Gastroesophageal sphincter (tissue), 4 donors: ENCODE data around the gene FN3K. TPM values are rescaled to one million over a fixed set of nuclear protein-coding genes. Genes with fewer than 3 reads are reported as not detected.

Experiments used
- ATAC-seq: fragments of 150-250 bp; one replicate; pipeline ENCODE4 v1.9.1; 2016; ENCODE audit warnings: mild to moderate bottlenecking, moderate library complexity
- H3K27ac ChIP-seq, 4 donors: fragments of 200-600 bp; sonication (generic) in 3 of 4; 1 replicate in 3 of 4; 2 replicates in 1 of 4; pipeline ENCODE4 v1.5.1; 2016 to 2019
- H3K27me3 ChIP-seq: fragments of 200-600 bp; sonication (generic); one replicate; pipeline ENCODE4 v1.5.1; 2019
- H3K36me3 ChIP-seq, 2 donors: fragments of 200-600 bp; sonication (generic); one replicate each; pipeline ENCODE4 v1.5.1; 2019; ENCODE audit warnings: control low read depth in 1 of 2
- H3K4me1 ChIP-seq, 3 donors: fragments of 200-600 bp; sonication (generic); 1 replicate in 2 of 3; 2 replicates in 1 of 3; pipeline ENCODE4 v1.5.1; 2016 to 2019; ENCODE audit warnings: control low read depth in 2 of 3
- H3K4me3 ChIP-seq, 2 donors: fragments of 200-600 bp; sonication (generic); one replicate each; pipeline ENCODE4 v1.5.1; 2019; ENCODE audit warnings: mild to moderate bottlenecking in 1 of 2, moderate library complexity in 1 of 2
- H3K9me3 ChIP-seq, 3 donors: fragments of 200-600 bp; sonication (generic); one replicate each; pipeline ENCODE4 v1.5.1; 2017 to 2019; ENCODE audit warnings: control low read depth in 2 of 3
- EP300 ChIP-seq: sonication (generic); formaldehyde crosslinking; IDR thresholded peaks from one replicate; pipeline ENCODE4 v1.6.1; 2017; ENCODE audit warnings: antibody characterized with exemption, mild to moderate bottlenecking
- POLR2A ChIP-seq, 2 donors: fragments of 450-650 bp; IDR thresholded peaks; one replicate each; pipeline ENCODE4 v1.6.1; 2017; ENCODE audit warnings: antibody characterized with exemption in 2 of 2, mild to moderate bottlenecking in 2 of 2, moderate library complexity in 1 of 2
- POLR2AphosphoS5 ChIP-seq: sonication (generic); formaldehyde crosslinking; IDR thresholded peaks from one replicate; pipeline ENCODE4 v1.6.1; 2017; ENCODE audit warnings: antibody characterized with exemption
- WGBS, 2 donors: methylation state at CpG; one replicate each; pipeline ENCODE4 v1.1.5; 2018; ENCODE audit warnings: low coverage in 1 of 2; 5-methylcytosine and 5-hydroxymethylcytosine counted together
- total RNA-seq, 4 donors: library from RNA; depleted of rRNA; stranded (reverse); fragments of >200 nt; gene quantifications; one replicate each; pipeline ENCODE4 v1.1.0, GENCODE V29; 2016
- TF ChIP-seq, protein P1 (sequence below), 4 experiments: fragments of 200-600 bp in 2 of 4; fragments of 450-650 bp in 2 of 4; sonication (generic) in 1 of 4; IDR thresholded peaks; one replicate each; pipeline ENCODE4 v1.5.1; 2017 to 2019; ENCODE audit warnings: antibody characterized with exemption in 4 of 4, mild to moderate bottlenecking in 2 of 4, moderate library complexity in 2 of 4

The FN3K gene
- total RNA-seq, 4 donors from 2014 or later: 6.9 to 22.0 (median 8.6) TPM

DNA sequence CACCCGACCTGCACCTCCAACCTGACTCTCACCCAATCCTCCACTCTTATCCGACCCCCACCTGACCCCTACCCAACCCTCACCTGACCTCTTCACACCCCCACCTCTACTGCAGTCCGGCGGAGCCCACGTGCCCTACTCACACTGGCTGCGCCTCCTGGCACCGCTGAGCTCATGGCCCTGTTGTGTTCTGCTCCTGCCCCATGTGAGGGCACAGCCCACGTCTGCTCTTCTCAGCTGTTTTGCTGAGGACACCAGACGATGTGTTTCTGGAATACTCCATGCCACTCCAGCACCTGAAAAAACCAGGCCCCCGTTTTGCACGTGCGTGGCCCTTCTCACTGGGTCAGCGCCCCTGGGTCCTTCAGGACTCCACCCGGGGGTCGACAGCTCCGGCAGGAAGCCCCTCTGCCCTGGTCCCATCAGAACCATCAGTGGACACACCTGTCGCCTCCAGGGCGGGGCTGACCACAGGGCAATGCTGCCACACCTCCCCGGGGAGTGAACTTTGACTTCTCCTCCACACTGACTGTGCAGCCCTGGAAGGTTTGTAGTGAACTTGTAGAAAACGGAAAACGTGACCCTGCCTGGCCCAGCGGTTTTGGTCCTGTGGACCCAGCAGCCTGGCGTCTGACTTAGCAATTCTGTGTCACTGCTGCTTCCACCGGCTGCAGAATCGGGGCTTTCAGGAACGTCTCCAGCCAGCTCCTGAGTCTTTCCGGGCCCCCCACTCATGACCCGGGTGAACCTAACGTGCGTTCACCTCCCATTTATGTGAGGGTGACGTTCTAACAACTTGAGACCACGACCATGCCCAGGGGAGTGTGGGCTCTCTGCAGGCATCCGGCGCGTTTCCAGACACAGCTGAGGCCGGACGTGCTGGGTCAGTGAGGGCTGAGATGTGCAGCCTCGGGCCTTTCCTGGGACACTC, 31.2 kb upstream of the FN3K start:
- Histone ChIP-seq H3K4me3 (no peak overlapping the region), H3K9me3 (no peaks in the 10 kb centered on the region), H3K27ac (no peak overlapping the region), H3K27me3 (no peaks in the 10 kb centered on the region), H3K36me3 (no peaks in the 10 kb centered on the region), H3K4me1 (peaks cover 0 to 14% (median 4%) of the 10 kb centered on the region in 3 donors)
- ATAC-seq: no peak
- no peak for TF ChIP-seq POLR2AphosphoS5
- TF ChIP-seq, protein P1, sequence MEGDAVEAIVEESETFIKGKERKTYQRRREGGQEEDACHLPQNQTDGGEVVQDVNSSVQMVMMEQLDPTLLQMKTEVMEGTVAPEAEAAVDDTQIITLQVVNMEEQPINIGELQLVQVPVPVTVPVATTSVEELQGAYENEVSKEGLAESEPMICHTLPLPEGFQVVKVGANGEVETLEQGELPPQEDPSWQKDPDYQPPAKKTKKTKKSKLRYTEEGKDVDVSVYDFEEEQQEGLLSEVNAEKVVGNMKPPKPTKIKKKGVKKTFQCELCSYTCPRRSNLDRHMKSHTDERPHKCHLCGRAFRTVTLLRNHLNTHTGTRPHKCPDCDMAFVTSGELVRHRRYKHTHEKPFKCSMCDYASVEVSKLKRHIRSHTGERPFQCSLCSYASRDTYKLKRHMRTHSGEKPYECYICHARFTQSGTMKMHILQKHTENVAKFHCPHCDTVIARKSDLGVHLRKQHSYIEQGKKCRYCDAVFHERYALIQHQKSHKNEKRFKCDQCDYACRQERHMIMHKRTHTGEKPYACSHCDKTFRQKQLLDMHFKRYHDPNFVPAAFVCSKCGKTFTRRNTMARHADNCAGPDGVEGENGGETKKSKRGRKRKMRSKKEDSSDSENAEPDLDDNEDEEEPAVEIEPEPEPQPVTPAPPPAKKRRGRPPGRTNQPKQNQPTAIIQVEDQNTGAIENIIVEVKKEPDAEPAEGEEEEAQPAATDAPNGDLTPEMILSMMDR (IDR thresholded peaks at IDR 0.05): no peak
- no peak for TF ChIP-seq POLR2A (IDR thresholded peaks at IDR 0.05)
- no peak for TF ChIP-seq EP300
- 54 to 73% methylated on average over 5 to 13 of the region's 38 CpGs for WGBS, 2 donors

DNA sequence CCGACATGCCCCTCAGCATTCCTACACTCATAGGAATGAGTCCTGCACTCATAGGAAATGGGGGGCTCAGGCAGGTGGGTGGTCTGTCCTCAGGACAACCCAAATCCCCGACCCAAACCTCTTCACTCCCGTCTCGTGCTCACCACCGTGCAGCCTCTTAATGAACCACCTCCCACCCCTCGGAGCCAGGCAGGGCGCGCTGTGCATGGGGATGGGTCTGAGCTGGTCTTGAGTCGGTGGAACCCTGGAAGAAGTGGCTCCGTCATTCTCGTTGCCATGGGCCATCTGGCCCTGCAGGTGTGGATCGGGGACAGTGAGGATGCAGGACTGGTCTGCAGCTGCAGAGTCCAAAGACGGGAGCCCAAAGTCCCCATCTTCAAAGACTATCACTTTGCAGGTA, 30.5 kb upstream of the FN3K start:
- Histone ChIP-seq H3K4me1 (peaks cover 0 to 8% (median 0%) of the 10 kb centered on the region in 3 donors), H3K27me3 (no peaks in the 10 kb centered on the region), H3K27ac (no peak overlapping the region), H3K36me3 (no peaks in the 10 kb centered on the region), H3K4me3 (no peak overlapping the region), H3K9me3 (no peaks in the 10 kb centered on the region)
- WGBS, 2 donors: 71% methylated on average over 4 of the region's 13 CpGs; no CpG with 5 or more reads in 1 of the 2 donors
- ATAC-seq: no peak
- TF ChIP-seq, protein P1 (IDR thresholded peaks at IDR 0.05): no peak
- TF ChIP-seq POLR2AphosphoS5 (no peak), EP300 (no peak), POLR2A (IDR thresholded peaks at IDR 0.05) (no peak)

DNA sequence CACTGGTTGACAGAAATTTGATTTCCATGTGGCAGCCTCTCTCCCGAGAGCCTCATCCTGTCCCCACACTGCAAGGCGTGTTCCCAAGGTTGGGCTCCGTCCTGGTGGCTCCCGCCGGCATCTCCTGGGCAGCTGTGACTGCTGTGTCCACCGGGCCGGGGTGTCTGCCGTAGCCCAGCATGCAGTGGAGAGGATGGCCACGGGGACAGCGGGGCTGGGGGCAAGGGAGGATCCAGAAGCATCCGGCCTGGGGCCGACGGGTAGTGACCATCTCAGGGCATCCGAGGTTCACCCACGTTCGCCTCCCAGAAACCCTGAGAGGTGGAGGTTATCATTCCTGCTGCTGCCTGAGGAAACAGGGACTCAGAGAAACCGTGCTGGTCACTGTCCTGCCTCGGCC, 29.7 kb upstream of the FN3K start:
- 87% methylated on average over 4 of the region's 18 CpGs; no CpG with 5 or more reads in 1 of the 2 donors for WGBS, 2 donors
- H3K9me3 ChIP-seq: no peaks in the 10 kb centered on the region
- no peak overlapping the region for H3K4me3 ChIP-seq
- H3K36me3 ChIP-seq: no peaks in the 10 kb centered on the region
- H3K27ac ChIP-seq: no peak overlapping the region
- TF ChIP-seq, protein P1 (IDR thresholded peaks at IDR 0.05): no peak
- TF ChIP-seq EP300 (no peak), POLR2A (IDR thresholded peaks at IDR 0.05) (no peak), POLR2AphosphoS5 (no peak)
- H3K27me3 ChIP-seq: no peaks in the 10 kb centered on the region
- no peak for ATAC-seq
- H3K4me1 ChIP-seq: peaks cover 0 to 8% (median 0%) of the 10 kb centered on the region in 3 donors

DNA sequence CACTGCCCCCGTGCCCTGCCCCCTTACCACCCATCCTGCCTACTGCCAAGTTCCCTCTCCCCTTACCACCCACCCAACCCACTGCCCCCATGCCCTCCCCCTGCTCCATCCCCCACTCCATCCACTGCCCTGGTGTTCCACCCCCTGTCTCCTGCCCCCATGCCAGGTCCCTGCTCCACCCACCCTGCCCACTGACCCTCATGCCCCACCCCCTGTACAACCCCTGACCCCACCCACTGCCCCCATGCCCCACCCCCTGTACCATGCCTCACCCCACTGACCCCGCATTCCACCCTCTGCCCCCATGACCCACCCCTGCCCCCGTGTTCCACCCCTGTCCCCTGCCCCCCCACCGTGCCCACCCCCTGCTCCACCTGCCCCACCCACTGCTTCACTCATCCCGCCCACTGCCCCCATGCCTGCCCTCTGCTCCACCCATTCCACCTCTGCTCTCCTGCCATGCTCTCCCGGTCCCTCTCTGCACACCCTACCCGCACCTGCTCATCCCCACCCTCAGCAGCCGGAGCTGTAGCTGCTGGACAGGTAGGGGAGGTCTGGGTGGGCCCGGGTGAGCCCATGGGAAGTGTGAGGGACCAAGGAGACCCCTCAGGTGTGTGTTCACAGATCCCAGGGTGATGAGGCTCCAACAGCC, 26.3 kb upstream of the FN3K start:
- H3K27me3 ChIP-seq: no peaks in the 10 kb centered on the region
- WGBS, 2 donors: no CpG with 5 or more reads among the region's 9 CpGs
- TF ChIP-seq, protein P1 (IDR thresholded peaks at IDR 0.05): no peak
- no peak for TF ChIP-seq EP300
- no peak for TF ChIP-seq POLR2A (IDR thresholded peaks at IDR 0.05)
- TF ChIP-seq POLR2AphosphoS5: no peak

More for the DNA sequence above, 26.3 kb upstream of the FN3K start:
- no peak for ATAC-seq
- Histone ChIP-seq H3K4me1 (peaks cover 0 to 8% (median 0%) of the 10 kb centered on the region in 3 donors), H3K36me3 (no peaks in the 10 kb centered on the region), H3K9me3 (no peaks in the 10 kb centered on the region), H3K27ac (no peak overlapping the region), H3K4me3 (no peak overlapping the region)
